ENCODE measurements around the gene LTB4R2. TPM values are rescaled to one million over a fixed set of nuclear protein-coding genes. Genes with fewer than 3 reads are reported as not detected.

LTB4R2 gene
- total RNA-seq, 1 experiment from 2014 or later = 4.8 TPM

DNA sequence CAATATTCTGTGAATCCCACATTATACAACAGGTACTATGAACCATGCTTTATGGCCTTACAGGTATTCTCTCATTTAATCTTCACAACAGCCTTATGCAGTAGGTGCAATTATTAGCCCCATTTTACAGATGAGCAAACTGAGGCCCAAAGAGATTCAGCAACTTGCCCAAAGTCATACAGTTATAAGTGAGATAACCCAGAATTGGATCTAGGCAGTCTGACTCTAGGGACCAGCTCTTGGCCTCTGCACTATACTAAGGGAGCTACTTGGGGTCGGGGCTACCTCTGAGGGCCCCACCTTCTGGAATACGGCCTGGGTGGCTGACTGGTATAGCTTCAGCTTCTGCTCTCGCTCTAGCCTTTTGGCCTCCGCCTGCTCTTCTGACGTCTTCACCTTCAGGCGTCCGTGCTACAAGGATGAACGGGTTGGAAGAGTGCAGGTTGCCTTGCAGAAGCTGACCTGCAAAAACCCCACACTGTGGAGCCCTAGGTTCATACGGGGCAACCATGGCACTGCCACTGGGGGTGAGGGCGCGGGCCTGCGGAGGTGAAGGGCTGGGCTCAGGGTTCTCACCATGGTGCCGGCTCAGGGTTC lies 39.3 kb upstream of the LTB4R2 start:
- no peak for DNase-seq
- peak overlapping the region; percentile 89 for H3K4me3 ChIP-seq (ENCODE audit: insufficient read depth, low read depth, low read length)
- H3K27me3 ChIP-seq (ENCODE audit: control insufficient read depth, insufficient read depth, low read length) = no peaks in the 10 kb centered on the region
- H3K36me3 ChIP-seq (replicated peaks; ENCODE audit: control insufficient read depth, insufficient read depth, low read length) = peaks cover 2% of the 10 kb centered on the region; the same call in 1 of the 2 replicates

DNA sequence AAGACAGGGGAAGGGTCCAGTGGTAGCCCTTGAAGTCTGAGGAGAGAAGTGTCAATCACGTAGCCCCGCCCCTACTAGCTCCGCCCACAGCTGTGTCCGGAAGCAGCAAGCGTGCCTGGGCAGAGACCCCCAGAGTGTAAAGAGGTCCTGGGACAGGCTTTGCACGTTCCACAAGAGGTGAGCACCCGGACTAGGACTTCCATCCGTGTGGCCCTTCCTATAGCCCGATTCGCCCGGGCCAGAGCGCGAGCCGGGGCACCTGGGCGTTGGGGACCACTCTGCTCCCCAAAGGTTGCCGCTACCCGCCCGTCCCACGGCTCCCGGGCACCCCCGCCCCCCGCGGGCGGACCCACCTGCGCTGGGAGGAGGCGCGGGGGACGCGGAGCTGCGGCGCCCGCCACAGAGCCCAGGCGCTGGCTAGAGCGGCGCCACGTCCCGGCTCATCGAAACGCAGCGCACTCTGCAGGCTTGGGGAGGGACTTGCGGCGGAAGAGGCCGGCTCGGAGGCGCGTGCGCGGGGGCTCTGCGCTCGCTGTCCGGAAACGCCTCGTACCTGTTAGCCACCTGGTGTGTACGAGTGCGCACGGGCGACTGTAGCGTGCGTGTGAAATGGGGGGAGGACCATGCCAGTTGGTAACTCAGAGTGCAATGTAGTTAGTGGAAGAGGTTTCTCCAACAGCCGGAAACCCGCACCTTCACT lies 38.7 kb upstream of the LTB4R2 start, which contains the start of gene RABGGTA:
Gene RABGGTA (minus strand): TSS at position 464 of the 700 bp plus-strand sequence. CDS start 482 bp downstream, outside the sequence.
- Histone ChIP-seq H3K27me3 (ENCODE audit: control insufficient read depth, insufficient read depth, low read length) (no peaks in the 10 kb centered on the region), H3K4me3 (ENCODE audit: insufficient read depth, low read depth, low read length) (peak within 1 kb of the TSS; percentile 89), H3K36me3 (replicated peaks; ENCODE audit: control insufficient read depth, insufficient read depth, low read length) (peaks cover 2% of the 10 kb centered on the region; the same call in 1 of the 2 replicates)
- DNase-seq = peak; percentile 99

DNA sequence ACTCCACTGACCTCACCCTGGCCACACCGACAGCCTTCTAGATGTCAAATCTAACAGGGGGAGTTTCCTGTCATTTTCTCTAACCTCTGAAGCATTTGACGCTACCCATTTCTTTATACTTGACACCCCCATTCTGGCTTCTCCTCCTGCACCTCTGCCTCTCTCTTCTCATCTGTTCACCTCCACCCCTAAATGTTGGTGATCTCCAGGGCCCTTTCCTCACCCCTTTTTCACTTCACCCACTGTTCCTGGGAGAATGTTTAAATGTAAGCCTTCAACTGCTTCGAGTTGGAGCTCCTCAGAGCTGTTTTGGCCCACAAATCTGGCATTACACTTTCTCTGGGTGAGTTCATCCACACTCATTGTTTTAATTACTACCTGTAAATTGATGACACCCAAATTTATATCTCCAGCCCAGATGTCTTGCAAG lies 38.1 kb upstream of the LTB4R2 start:
- peak overlapping the region; percentile 89 for H3K4me3 ChIP-seq (ENCODE audit: insufficient read depth, low read depth, low read length)
- no peaks in the 10 kb centered on the region for H3K27me3 ChIP-seq (ENCODE audit: control insufficient read depth, insufficient read depth, low read length)
- DNase-seq = no peak
- peaks cover 2% of the 10 kb centered on the region; the same call in 1 of the 2 replicates for H3K36me3 ChIP-seq (replicated peaks; ENCODE audit: control insufficient read depth, insufficient read depth, low read length)

DNA sequence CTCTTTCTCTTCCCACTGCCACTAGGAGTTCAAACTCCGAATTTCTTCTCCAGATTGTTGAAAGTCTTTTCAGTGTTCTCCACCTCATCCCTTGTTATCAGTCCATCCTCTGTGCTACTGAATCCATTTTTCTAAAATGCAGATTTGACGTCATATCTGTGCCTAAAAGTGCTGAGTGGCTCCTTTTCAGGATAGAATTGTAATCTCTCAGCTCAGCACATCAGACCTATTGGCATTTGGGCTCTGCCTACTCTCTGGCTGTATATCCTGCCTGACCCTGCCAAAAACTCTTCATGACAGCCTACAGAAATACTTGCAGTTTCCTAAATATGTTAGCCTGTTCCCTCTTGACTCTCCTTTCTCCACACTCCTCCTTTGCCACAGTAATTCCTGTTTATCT lies 37.5 kb upstream of the LTB4R2 start:
- no peak overlapping the region for H3K4me3 ChIP-seq (ENCODE audit: insufficient read depth, low read depth, low read length)

DNA sequence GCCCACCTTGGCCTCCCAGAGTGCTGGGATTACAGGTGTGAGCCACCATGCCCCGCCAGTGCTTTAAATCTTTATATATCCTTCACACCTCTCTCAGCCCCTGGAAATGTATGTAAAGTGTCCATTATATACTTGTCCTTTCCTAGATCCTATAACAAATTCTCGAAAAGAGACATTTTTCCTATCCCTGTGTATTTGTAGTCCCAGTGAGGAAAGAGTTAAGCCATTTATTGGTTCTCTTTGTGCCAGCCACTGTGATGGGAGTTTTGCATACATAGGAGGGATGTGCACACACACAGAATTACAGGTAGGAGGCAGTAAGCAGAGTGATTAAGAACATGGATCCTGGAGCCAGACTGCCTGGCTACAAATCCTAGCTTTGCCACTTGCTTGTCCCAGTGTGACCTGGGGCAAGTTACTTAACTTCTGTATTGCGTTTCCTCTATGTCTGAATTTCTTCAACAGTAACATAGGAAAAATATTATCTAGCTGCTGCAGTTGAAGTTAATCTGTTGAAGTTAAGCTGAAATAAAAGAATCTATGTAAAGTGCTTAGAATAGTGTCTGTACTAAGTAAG lies 36.4 kb upstream of the LTB4R2 start:
- Histone ChIP-seq H3K27me3 (ENCODE audit: control insufficient read depth, insufficient read depth, low read length) (no peaks in the 10 kb centered on the region), H3K4me3 (ENCODE audit: insufficient read depth, low read depth, low read length) (no peak overlapping the region), H3K36me3 (replicated peaks; ENCODE audit: control insufficient read depth, insufficient read depth, low read length) (no peaks in the 10 kb centered on the region)
- DNase-seq = no peak

More for the DNA sequence above, 37.5 kb upstream of the LTB4R2 start:
- Histone ChIP-seq H3K36me3 (replicated peaks; ENCODE audit: control insufficient read depth, insufficient read depth, low read length) (no peaks in the 10 kb centered on the region; the same call in 1 of the 2 replicates), H3K27me3 (ENCODE audit: control insufficient read depth, insufficient read depth, low read length) (no peaks in the 10 kb centered on the region)
- no peak for DNase-seq

DNA sequence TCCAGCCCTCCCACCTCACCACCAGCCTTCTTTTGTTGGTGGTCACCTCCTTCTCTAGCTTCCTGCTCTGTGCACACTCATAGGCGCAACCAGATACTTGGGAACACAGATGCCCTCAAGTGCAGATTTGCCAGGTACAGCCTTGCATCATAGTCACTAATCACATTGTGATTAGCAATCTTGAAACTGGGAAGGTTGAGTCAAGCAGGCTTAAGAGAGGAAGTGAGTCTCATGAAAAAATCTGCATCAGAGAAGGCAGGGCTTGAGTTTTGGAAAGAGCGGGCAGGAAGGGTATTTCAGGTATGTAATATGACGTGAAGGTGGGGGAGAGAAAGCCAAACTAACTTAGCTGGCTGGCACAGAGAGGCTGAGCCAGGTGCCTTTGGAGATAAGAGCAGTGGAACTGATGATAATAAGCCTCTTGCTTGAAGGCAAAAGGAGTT lies 35.8 kb upstream of the LTB4R2 start:
- DNase-seq = no peak
- Histone ChIP-seq H3K27me3 (ENCODE audit: control insufficient read depth, insufficient read depth, low read length) (no peaks in the 10 kb centered on the region), H3K4me3 (ENCODE audit: insufficient read depth, low read depth, low read length) (no peak overlapping the region), H3K36me3 (replicated peaks; ENCODE audit: control insufficient read depth, insufficient read depth, low read length) (no peaks in the 10 kb centered on the region)

DNA sequence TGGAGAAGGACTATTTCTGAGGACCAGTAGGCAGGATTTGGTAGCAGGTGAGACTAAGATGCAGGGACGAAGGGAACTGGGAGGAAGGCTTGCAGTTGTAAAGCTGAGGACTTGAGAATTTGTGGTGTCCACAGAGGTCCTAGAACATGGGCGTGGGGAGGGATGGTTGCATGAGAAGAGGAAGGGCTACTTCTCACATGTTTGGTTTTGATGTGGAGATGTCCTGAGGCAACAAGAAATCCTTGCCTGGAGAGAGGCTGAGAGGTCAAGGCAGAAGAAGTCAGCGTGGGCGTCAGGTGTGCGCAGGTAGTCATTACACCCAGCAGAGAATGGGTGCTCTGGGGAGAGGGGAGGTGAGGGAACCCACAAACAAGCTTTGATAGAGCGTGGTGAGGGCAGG lies 32.9 kb upstream of the LTB4R2 start:
- no peaks in the 10 kb centered on the region for H3K36me3 ChIP-seq (replicated peaks; ENCODE audit: control insufficient read depth, insufficient read depth, low read length)
- H3K4me3 ChIP-seq (ENCODE audit: insufficient read depth, low read depth, low read length) = no peak overlapping the region
- H3K27me3 ChIP-seq (ENCODE audit: control insufficient read depth, insufficient read depth, low read length) = no peaks in the 10 kb centered on the region
- no peak for DNase-seq

DNA sequence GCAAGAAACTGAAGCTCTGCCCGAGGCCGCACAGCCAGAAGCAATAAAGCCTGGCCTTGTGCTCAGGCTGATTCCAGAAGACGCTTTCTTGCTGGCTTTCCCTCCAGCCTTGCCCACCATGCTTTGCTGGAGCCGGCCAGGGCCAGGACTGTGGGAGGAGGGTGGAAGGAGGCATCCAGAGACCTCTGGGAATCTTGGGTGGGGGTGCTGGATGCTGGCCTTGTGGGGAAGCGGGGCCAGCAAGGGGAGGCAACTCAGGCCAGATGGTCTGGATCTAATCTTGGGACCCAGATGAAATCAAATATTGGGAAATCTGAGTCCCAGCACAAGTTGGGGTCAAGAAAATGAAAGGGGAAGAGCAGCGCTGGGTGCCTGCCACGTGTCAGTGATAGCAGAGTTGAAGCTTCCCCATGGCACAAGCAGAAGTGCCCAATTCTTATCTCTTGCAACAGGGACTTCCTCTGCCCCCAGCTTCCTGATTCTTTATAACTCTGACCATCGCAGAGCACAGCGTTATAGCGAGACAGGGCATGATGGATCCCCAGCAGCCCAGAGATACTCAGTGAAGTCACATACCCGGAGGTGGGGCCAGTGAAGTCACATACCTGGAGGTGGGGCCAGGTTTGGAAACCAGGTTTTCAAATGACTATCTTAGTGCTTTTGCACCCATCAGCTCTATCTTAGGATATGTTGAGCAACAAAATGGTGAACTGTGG lies 32.2 kb upstream of the LTB4R2 start:
- Histone ChIP-seq H3K36me3 (replicated peaks; ENCODE audit: control insufficient read depth, insufficient read depth, low read length) (no peaks in the 10 kb centered on the region), H3K4me3 (ENCODE audit: insufficient read depth, low read depth, low read length) (no peak overlapping the region), H3K27me3 (ENCODE audit: control insufficient read depth, insufficient read depth, low read length) (no peaks in the 10 kb centered on the region)
- no peak for DNase-seq

DNA sequence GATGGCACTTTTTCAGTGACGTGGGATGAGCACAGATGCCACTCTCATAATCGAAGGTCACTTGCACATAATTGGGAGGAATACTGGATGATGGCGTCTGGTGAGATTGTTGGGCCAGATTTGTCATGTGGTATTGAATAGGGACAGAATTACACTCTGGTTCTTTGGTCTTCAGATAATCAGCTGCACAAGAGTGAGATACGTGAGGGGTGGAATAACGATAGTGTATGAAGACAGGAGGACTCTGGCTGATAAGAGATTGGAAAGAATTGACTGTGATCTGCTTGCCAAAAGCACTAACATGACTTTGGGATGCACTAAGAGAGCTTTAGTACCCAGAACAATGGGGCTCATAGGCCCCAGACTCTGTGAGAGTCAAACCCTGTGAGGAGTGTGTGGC lies 31.5 kb upstream of the LTB4R2 start:
- DNase-seq = no peak
- Histone ChIP-seq H3K4me3 (ENCODE audit: insufficient read depth, low read depth, low read length) (no peak overlapping the region), H3K27me3 (ENCODE audit: control insufficient read depth, insufficient read depth, low read length) (no peaks in the 10 kb centered on the region), H3K36me3 (replicated peaks; ENCODE audit: control insufficient read depth, insufficient read depth, low read length) (no peaks in the 10 kb centered on the region)

DNA sequence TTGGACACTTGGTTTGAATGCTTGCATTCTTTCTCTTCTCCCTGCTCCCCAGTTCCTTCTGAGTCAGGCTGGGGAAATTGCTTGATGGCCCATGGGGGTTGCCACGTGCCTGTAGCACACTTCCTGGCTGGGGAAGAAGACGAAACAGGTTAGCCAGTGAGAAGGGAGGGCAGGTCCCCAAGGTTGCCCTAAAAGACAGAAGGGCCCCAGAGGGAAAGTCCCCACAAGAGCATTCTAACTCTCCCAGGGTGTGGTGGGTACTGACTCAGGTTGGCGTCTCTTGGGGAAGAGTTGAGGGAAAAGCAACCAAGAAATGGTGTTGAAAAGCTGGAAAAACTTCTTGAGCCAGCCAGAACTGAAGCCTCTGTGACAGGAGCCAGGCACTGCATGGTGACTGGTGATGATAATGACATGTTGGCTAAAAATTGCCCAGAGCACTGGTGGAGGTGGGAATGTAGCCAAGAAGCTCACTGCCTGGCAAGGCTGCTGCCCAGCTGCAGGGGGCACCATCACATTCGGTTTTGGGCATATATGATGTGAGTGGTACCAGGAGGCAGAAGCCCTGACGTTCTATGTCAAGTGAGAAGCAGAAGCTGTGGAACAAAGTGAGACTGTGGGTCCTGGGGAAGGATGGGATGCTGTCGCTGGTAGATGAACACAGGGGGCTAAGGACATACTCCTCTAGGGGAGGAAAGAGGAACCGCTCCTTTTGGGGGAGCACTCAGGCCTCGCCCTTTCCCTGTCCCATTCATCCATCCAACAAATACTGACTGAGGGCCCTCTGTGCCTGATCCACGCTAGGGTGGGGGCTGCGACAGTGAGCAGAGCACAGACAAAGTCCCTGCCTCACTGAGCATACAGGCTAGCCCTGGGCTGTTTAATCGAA lies 30.4 kb upstream of the LTB4R2 start:
- peak; percentile 38 for DNase-seq
- H3K27me3 ChIP-seq (ENCODE audit: control insufficient read depth, insufficient read depth, low read length) = no peaks in the 10 kb centered on the region
- H3K4me3 ChIP-seq (ENCODE audit: insufficient read depth, low read depth, low read length) = no peak overlapping the region
- H3K36me3 ChIP-seq (replicated peaks; ENCODE audit: control insufficient read depth, insufficient read depth, low read length) = no peaks in the 10 kb centered on the region

DNA sequence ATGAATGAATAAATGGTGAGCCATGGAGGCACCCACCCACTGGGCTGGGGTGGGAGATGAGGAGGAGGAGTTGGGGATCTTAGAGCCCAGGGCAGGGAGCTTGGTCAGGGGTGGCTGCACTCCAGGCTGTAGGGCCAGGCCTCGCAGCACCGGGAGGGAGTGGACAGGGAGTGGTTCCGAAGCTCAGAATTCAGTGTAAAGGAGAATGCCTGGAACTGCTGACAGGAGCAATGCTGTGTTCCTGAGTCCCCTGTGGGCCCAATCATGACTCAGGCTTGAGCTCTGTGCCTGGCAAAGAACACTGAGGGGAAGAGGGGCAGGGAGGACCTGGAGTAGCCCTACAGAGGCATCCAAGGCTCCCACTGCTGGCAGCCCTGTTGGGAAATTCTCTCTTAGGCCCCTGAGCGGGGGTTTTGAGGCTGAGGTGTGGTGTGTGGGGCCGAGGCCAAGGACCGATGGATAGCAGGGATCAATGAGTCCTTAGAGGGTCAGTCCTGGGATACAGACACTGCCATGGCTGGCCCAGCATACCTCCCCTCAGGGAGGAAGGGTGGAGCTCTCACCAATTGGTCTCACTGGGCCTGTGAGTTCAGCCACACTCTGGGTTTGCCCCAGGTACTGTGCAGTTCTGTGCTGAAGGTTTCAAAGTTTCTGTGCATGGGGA lies 29.0 kb upstream of the LTB4R2 start:
- Histone ChIP-seq H3K36me3 (replicated peaks; ENCODE audit: control insufficient read depth, insufficient read depth, low read length) (no peaks in the 10 kb centered on the region), H3K27me3 (ENCODE audit: control insufficient read depth, insufficient read depth, low read length) (no peaks in the 10 kb centered on the region), H3K4me3 (ENCODE audit: insufficient read depth, low read depth, low read length) (no peak overlapping the region)
- DNase-seq = no peak

DNA sequence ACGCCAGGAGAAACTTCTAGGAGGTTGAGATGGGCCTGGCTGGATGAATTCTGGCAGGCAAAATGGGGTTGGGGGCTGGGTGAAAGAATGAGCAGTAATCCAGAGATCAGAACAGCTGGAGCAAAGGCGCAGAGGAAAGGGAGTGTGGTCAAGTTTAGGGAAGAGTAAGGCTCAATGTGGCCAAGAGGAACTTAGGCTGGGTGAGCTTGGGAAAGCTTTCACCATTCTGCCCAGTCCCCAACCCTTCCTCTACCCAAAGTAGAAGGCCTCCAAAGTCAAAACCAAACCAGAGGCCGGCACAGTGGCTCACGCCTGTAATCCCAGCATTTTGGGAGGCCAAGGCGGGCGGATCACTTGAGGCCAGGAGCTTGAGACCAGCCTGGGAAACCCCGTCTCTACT lies 28.3 kb upstream of the LTB4R2 start:
- no peak overlapping the region for H3K4me3 ChIP-seq (ENCODE audit: insufficient read depth, low read depth, low read length)

DNA sequence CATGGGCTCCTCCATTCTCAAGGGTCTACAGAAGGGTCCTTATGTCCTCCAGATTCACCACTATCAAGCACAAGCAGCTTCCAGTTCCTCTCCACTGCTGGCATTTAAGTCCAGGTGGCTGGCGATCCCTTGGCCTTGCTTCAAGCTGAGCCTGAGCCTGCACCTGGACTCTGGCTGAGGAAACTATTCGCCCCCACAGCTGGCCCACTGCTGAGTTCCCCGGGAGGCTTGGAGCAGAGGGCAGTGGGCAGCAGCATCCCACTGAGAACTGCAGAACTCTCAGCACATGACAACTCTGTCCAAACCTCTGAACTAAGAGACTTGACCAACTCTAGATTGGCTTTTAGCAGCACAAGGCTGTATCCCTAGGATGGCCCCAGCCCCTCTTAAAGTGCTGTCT lies 27.2 kb upstream of the LTB4R2 start:
- Histone ChIP-seq H3K4me3 (ENCODE audit: insufficient read depth, low read depth, low read length) (no peak overlapping the region), H3K27me3 (ENCODE audit: control insufficient read depth, insufficient read depth, low read length) (no peaks in the 10 kb centered on the region), H3K36me3 (replicated peaks; ENCODE audit: control insufficient read depth, insufficient read depth, low read length) (no peaks in the 10 kb centered on the region)
- DNase-seq = no peak

More for the DNA sequence above, 28.3 kb upstream of the LTB4R2 start:
- Histone ChIP-seq H3K27me3 (ENCODE audit: control insufficient read depth, insufficient read depth, low read length) (no peaks in the 10 kb centered on the region), H3K36me3 (replicated peaks; ENCODE audit: control insufficient read depth, insufficient read depth, low read length) (no peaks in the 10 kb centered on the region)
- no peak for DNase-seq
